ENCODE results near the gene ZNF417.

DNA sequence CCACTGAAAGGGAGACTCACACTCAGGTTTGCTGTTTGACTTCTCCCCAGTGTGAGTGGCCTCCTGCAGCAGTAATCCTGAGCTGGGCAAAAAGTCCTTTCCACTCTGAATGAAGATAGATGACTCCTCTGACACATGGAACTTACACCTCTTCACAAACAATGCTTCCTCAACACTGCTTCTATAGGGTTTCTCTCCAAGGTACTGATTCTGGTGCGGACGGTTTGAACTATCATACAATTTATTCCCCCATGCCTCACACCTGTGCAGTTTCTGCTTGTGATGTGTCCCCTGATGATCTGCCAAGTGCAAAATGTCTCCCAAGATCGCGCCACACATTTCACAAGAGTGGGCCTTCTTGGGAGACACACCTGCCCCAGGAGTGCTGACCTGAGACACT is 11.2 kb upstream of the ZNF417 start:
- TF ChIP-seq, protein P1, sequence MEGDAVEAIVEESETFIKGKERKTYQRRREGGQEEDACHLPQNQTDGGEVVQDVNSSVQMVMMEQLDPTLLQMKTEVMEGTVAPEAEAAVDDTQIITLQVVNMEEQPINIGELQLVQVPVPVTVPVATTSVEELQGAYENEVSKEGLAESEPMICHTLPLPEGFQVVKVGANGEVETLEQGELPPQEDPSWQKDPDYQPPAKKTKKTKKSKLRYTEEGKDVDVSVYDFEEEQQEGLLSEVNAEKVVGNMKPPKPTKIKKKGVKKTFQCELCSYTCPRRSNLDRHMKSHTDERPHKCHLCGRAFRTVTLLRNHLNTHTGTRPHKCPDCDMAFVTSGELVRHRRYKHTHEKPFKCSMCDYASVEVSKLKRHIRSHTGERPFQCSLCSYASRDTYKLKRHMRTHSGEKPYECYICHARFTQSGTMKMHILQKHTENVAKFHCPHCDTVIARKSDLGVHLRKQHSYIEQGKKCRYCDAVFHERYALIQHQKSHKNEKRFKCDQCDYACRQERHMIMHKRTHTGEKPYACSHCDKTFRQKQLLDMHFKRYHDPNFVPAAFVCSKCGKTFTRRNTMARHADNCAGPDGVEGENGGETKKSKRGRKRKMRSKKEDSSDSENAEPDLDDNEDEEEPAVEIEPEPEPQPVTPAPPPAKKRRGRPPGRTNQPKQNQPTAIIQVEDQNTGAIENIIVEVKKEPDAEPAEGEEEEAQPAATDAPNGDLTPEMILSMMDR (IDR thresholded peaks at IDR 0.05) = no peak
- no peak for TF ChIP-seq POLR2A (IDR thresholded peaks at IDR 0.05)
